HCT116 (cell line): ENCODE data around the gene KCNK13. TPM values are rescaled to one million over a fixed set of nuclear protein-coding genes. Genes with fewer than 3 reads are reported as not detected.

Experiments used
- ATAC-seq: fragments of 200-7000 bp; cut with Tn5 transposase; 2 replicates; pipeline ENCODE4 v1.9.1; 2020; ENCODE audit warnings: mild to moderate bottlenecking, moderate library complexity
- BruUV-seq: library from RNA; stranded (reverse); fragments of 400-500 nt; replicated peaks from 2 replicates; lab custom pipeline; 2021; lab: Mats Ljungman, UMichigan
- CTCF ChIA-PET: fragments of 300-600 bp; sonication (Branson Sonifier 250); formaldehyde crosslinking; loops from one replicate; lab custom pipeline; 2021; ENCODE audit warnings: antibody characterized with exemption; lab: Charles Lee
- POLR2A ChIA-PET: fragments of 300-600, 350-600 bp; sonication (Branson Sonifier 250); formaldehyde crosslinking; loops from one replicate; lab custom pipeline; 2021; ENCODE audit warnings: antibody characterized with exemption; lab: Charles Lee
- RAD21 ChIA-PET, 2 experiments: fragments of 300-600 bp; sonication (Branson Sonifier 250); formaldehyde crosslinking; loops; one replicate each; lab custom pipeline; 2023; ENCODE audit warnings: low total read pairs in 2 of 2; ENCODE audit not compliant: uncharacterized antibody in 2 of 2, unreplicated experiment in 2 of 2, low non-redundant PET in 1 of 2; lab: Charles Lee
- DNase-seq: peaks from one replicate; pipeline ENCODE4 v3.0.0-alpha.2; 2010; ENCODE audit warnings: low read depth, low spot score
- H2AFZ ChIP-seq: fragments of 200-600 bp; shearing (Covaris generic), sonication (generic); 2 replicates; pipeline ENCODE4 v1.6.1; 2017; ENCODE audit warnings: low read depth, mixed run types, mixed read lengths, antibody characterized with exemption, low read length; ENCODE audit not compliant: poor library complexity, severe bottlenecking
- H3K27ac ChIP-seq: 2 replicates; pipeline ENCODE4 v1.5.1; 2012; ENCODE audit warnings: low read depth, low read length
- H3K27me3 ChIP-seq: fragments of 200-600 bp; sonication (generic); 2 replicates; pipeline ENCODE4 v1.6.1; 2016; ENCODE audit warnings: mixed run types, low read length, mixed read lengths; ENCODE audit not compliant: insufficient read depth
- H3K36me3 ChIP-seq, 2 experiments: fragments of 200-500 bp in 1 of 2; fragments of 200-600 bp in 1 of 2; sonication (Bioruptor generic) in 1 of 2; sonication (generic) in 1 of 2; 2 replicates each; pipeline versions ENCODE4 v1.5.1 to v1.6.1; 2014 to 2016; ENCODE audit warnings: low read length in 2 of 2, inconsistent platforms in 1 of 2, mixed read lengths in 1 of 2, mixed run types in 1 of 2; ENCODE audit not compliant: insufficient read depth in 2 of 2, control insufficient read depth in 1 of 2
- H3K4me1 ChIP-seq, 2 experiments: fragments of 200-600 bp in 1 of 2; sonication (generic) in 1 of 2; 2 replicates each; pipeline versions ENCODE4 v1.5.1 to v1.6.1; 2012 to 2017; ENCODE audit warnings: low read length in 2 of 2, inconsistent platforms in 1 of 2, mild to moderate bottlenecking in 1 of 2, mixed read lengths in 1 of 2, mixed run types in 1 of 2, moderate library complexity in 1 of 2; ENCODE audit not compliant: insufficient read depth in 2 of 2, control insufficient read depth in 1 of 2
- H3K4me2 ChIP-seq: fragments of 200-600 bp; sonication (generic); 2 replicates; pipeline ENCODE4 v1.6.1; 2017; ENCODE audit warnings: mixed run types, low read length, mixed read lengths
- H3K4me3 ChIP-seq, 2 experiments: fragments of 200-600 bp in 1 of 2; sonication (generic) in 1 of 2; replicated peaks in 1 of 2; 2 replicates each; pipeline ENCODE4 v1.5.1; 2011 to 2016; ENCODE audit warnings: low read length in 2 of 2, control low read depth in 1 of 2, low read depth in 1 of 2, mild to moderate bottlenecking in 1 of 2, mixed read lengths in 1 of 2, mixed run types in 1 of 2
- H3K79me2 ChIP-seq: fragments of 200-600 bp; sonication (generic); 2 replicates; pipeline ENCODE4 v1.6.1; 2017; ENCODE audit warnings: mild to moderate bottlenecking, mixed run types, low read length, moderate library complexity, mixed read lengths; ENCODE audit not compliant: insufficient read depth
- H3K9ac ChIP-seq: fragments of 200-600 bp; sonication (generic); 2 replicates; pipeline ENCODE4 v1.6.1; 2016; ENCODE audit warnings: low read length, mixed read lengths
- H3K9me2 ChIP-seq: fragments of 200-600 bp; sonication (generic), shearing (Covaris generic); 2 replicates; pipeline ENCODE4 v1.6.1; 2017; ENCODE audit warnings: mixed run types, mild to moderate bottlenecking, moderate library complexity; ENCODE audit not compliant: insufficient read depth
- H3K9me3 ChIP-seq, 2 experiments: fragments of 200-500 bp in 1 of 2; fragments of 200-600 bp in 1 of 2; sonication (Bioruptor generic) in 1 of 2; sonication (generic) in 1 of 2; 2 replicates each; pipeline ENCODE4 v1.6.1; 2014 to 2017; ENCODE audit warnings: low read length in 2 of 2, mixed read lengths in 2 of 2, inconsistent platforms in 1 of 2, low read depth in 1 of 2, mild to moderate bottlenecking in 1 of 2, mixed run types in 1 of 2, moderate library complexity in 1 of 2; ENCODE audit not compliant: control insufficient read depth in 1 of 2, insufficient read depth in 1 of 2
- H4K20me1 ChIP-seq: fragments of 200-600 bp; sonication (generic), shearing (Covaris generic); 2 replicates; pipeline ENCODE4 v1.6.1; 2017; ENCODE audit warnings: mixed run types, mild to moderate bottlenecking, moderate library complexity; ENCODE audit not compliant: insufficient read depth
- CBX3 ChIP-seq: IDR thresholded peaks from 2 replicates; pipeline ENCODE4 v1.6.1; 2012; ENCODE audit warnings: low read depth
- FOSL1 ChIP-seq: IDR thresholded peaks from 2 replicates; pipeline ENCODE4 v1.6.1; 2012; ENCODE audit warnings: low read depth
- POLR2A ChIP-seq: IDR thresholded peaks from 2 replicates; pipeline ENCODE4 v1.7.0; 2011; ENCODE audit warnings: borderline replicate concordance; ENCODE audit not compliant: insufficient read depth, insufficient read length; ENCODE audit errors: extremely low read depth
- POLR2AphosphoS5 ChIP-seq: IDR thresholded peaks from 2 replicates; pipeline ENCODE4 v1.6.1; 2011; ENCODE audit warnings: mild to moderate bottlenecking, low read depth, low read length, moderate library complexity
- RAD21 ChIP-seq: IDR thresholded peaks from 2 replicates; pipeline ENCODE4 v1.6.1; 2012; ENCODE audit warnings: low read depth, mild to moderate bottlenecking
- YY1 ChIP-seq: IDR thresholded peaks from 2 replicates; pipeline ENCODE4 v1.6.1; 2011; ENCODE audit warnings: low read length, low read depth, moderate library complexity, mild to moderate bottlenecking; ENCODE audit not compliant: insufficient replicate concordance; ENCODE audit errors: extremely low read depth
- ZFX ChIP-seq: fragments of 450-650 bp; IDR thresholded peaks from 2 replicates; pipeline ENCODE4 v1.6.1; 2017
- ZNF274 ChIP-seq: fragments of 200-500 bp; sonication (Bioruptor generic); IDR thresholded peaks from 2 replicates; pipeline ENCODE4 v1.6.1; 2014; ENCODE audit warnings: mild to moderate bottlenecking, low read depth, low read length, inconsistent platforms
- intact Hi-C: fragments of 100-400 bp; cut with micrococcal nuclease; formaldehyde crosslinking; loops from 2 replicates; pipeline ENCODE4 v1.10.0; 2022
- total RNA-seq: library from RNA; stranded (reverse); gene quantifications from one replicate; pipeline ENCODE4 v1.2.1, GENCODE V29; 2021; ENCODE audit not compliant: unreplicated experiment
- TF ChIP-seq, protein P1 (sequence below), 3 experiments: fragments of 200-600 bp in 1 of 3; sonication (generic) in 1 of 3; IDR thresholded peaks in 2 of 3; conservative IDR thresholded peaks in 1 of 3; 2 replicates each; pipeline ENCODE4 v1.5.1; 2012 to 2017; ENCODE audit warnings: low read depth in 2 of 3, low read length in 2 of 3, antibody characterized with exemption in 1 of 3, borderline replicate concordance in 1 of 3, control low read depth in 1 of 3, mild to moderate bottlenecking in 1 of 3, mixed read lengths in 1 of 3, mixed run types in 1 of 3, moderate library complexity in 1 of 3; ENCODE audit not compliant: insufficient read depth in 1 of 3
- TF ChIP-seq, protein P2 (sequence below): IDR thresholded peaks from 2 replicates; pipeline ENCODE4 v1.6.1; 2012
- TF ChIP-seq, protein P3 (sequence below): IDR thresholded peaks from 2 replicates; pipeline ENCODE4 v1.6.1; 2011; ENCODE audit warnings: mild to moderate bottlenecking, low read length, moderate library complexity; ENCODE audit not compliant: insufficient replicate concordance; ENCODE audit errors: extremely low read depth
- TF ChIP-seq, protein P4 (sequence below): IDR thresholded peaks from 2 replicates; pipeline ENCODE4 v1.6.1; 2012; ENCODE audit warnings: low read depth

Gene KCNK13
- total RNA-seq, 1 experiment from 2014 or later: 2.2 TPM

DNA sequence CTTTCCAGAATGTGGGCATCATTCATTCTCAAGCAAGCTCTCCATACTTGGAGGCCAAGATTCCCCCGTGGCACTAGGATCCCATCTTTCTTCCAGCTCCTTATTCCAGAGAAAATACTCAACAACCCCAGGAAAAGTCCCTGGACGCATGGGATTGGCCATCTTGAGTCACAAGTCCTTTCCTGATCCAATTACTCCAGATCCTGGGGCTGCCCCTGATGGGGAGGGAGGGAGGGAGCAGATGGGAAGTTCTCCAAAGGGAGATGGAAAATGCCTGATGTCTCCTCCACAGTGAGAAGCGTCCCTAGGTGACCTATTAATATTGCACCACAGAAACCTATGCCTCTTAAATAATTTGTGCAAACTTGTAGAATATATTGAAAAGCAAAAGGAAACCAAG, 12.4 kb upstream of the KCNK13 start:
- ChIA-PET CTCF (no interaction called here), RAD21 (no interaction called here), POLR2A (interaction anchor here (0.6 kb wide), 1 partner anchor 1638 kb away, joined by 3 read pairs; no protein-coding TSS in a partner anchor)
- no peak overlapping the region for H2AFZ ChIP-seq
- H3K9ac ChIP-seq: no peak overlapping the region
- H3K4me1 ChIP-seq: no peaks in the 10 kb centered on the region
- H3K36me3 ChIP-seq: no peaks in the 10 kb centered on the region
- no peaks in the 10 kb centered on the region for H3K9me2 ChIP-seq
- no TSS peak for BruUV-seq
- no peaks in the 10 kb centered on the region for H4K20me1 ChIP-seq
- H3K27ac ChIP-seq: no peak overlapping the region
- 0 out of 2 replicates have a peak, but pooled peaks cover 6% of the 10 kb centered on the region for H3K27me3 ChIP-seq
- H3K4me3 ChIP-seq: no peak overlapping the region
- intact Hi-C loops: no loop called here
- H3K79me2 ChIP-seq: no peaks in the 10 kb centered on the region
- ATAC-seq: no peak
- no peaks in the 10 kb centered on the region for H3K9me3 ChIP-seq
- no peak for DNase-seq
- no peak for TF ChIP-seq YY1
- TF ChIP-seq POLR2A: no peak
- no peak for TF ChIP-seq RAD21
- TF ChIP-seq POLR2AphosphoS5: no peak
- TF ChIP-seq ZNF274: no peak
- TF ChIP-seq, protein P1, sequence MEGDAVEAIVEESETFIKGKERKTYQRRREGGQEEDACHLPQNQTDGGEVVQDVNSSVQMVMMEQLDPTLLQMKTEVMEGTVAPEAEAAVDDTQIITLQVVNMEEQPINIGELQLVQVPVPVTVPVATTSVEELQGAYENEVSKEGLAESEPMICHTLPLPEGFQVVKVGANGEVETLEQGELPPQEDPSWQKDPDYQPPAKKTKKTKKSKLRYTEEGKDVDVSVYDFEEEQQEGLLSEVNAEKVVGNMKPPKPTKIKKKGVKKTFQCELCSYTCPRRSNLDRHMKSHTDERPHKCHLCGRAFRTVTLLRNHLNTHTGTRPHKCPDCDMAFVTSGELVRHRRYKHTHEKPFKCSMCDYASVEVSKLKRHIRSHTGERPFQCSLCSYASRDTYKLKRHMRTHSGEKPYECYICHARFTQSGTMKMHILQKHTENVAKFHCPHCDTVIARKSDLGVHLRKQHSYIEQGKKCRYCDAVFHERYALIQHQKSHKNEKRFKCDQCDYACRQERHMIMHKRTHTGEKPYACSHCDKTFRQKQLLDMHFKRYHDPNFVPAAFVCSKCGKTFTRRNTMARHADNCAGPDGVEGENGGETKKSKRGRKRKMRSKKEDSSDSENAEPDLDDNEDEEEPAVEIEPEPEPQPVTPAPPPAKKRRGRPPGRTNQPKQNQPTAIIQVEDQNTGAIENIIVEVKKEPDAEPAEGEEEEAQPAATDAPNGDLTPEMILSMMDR (IDR thresholded peaks at IDR 0.05 in 2 of 3, conservative IDR thresholded peaks at IDR 0.05 in 1 of 3; ENCODE audit: borderline replicate concordance in 1 of 3, insufficient read depth in 1 of 3, low read depth in 2 of 3, low read length in 2 of 3): no peak
- no peak overlapping the region for H3K4me2 ChIP-seq

DNA sequence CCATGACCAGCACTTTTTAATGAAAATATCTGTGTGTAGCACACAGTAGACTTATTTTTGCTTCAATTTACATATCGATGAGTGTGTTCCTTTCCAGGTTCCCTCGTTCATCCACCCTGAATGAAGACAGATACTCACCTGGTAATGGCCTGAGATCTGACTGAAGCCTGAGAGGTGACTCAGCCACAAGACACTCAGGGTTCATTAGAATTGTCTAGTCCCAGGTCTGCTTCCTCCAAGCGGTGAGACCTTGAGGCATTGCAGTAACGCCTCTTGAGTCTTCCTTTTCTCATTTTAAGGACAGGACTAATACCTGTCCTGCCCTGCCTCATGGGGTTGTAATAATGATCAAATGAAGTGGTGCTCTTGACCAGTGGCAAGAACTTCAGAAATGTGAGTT, 11.5 kb upstream of the KCNK13 start:
- Histone ChIP-seq H3K9me2 (no peaks in the 10 kb centered on the region), H3K4me1 (no peaks in the 10 kb centered on the region), H3K4me3 (no peak overlapping the region), H3K27me3 (0 out of 2 replicates have a peak, but pooled peaks cover 6% of the 10 kb centered on the region), H4K20me1 (no peaks in the 10 kb centered on the region), H3K9ac (no peak overlapping the region), H2AFZ (no peak overlapping the region), H3K4me2 (no peak overlapping the region), H3K9me3 (no peaks in the 10 kb centered on the region), H3K79me2 (no peaks in the 10 kb centered on the region), H3K27ac (no peak overlapping the region), H3K36me3 (no peaks in the 10 kb centered on the region)
- RAD21 ChIA-PET: no interaction called here
- ATAC-seq: no peak
- BruUV-seq: no TSS peak
- no peak for DNase-seq
- CTCF ChIA-PET: no interaction called here
- intact Hi-C loops: no loop called here
- POLR2A ChIA-PET: interaction anchor here (0.6 kb wide), 1 partner anchor 1639 kb away, joined by 3 read pairs; no protein-coding TSS in a partner anchor
- TF ChIP-seq, protein P2, sequence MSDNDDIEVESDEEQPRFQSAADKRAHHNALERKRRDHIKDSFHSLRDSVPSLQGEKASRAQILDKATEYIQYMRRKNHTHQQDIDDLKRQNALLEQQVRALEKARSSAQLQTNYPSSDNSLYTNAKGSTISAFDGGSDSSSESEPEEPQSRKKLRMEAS: no peak
- no peak for TF ChIP-seq FOSL1
- TF ChIP-seq RAD21: no peak
- TF ChIP-seq, protein P3, sequence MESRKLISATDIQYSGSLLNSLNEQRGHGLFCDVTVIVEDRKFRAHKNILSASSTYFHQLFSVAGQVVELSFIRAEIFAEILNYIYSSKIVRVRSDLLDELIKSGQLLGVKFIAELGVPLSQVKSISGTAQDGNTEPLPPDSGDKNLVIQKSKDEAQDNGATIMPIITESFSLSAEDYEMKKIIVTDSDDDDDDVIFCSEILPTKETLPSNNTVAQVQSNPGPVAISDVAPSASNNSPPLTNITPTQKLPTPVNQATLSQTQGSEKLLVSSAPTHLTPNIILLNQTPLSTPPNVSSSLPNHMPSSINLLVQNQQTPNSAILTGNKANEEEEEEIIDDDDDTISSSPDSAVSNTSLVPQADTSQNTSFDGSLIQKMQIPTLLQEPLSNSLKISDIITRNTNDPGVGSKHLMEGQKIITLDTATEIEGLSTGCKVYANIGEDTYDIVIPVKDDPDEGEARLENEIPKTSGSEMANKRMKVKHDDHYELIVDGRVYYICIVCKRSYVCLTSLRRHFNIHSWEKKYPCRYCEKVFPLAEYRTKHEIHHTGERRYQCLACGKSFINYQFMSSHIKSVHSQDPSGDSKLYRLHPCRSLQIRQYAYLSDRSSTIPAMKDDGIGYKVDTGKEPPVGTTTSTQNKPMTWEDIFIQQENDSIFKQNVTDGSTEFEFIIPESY: no peak
- no peak for TF ChIP-seq ZNF274
- no peak for TF ChIP-seq CBX3
- TF ChIP-seq ZFX: no peak
- TF ChIP-seq, protein P4, sequence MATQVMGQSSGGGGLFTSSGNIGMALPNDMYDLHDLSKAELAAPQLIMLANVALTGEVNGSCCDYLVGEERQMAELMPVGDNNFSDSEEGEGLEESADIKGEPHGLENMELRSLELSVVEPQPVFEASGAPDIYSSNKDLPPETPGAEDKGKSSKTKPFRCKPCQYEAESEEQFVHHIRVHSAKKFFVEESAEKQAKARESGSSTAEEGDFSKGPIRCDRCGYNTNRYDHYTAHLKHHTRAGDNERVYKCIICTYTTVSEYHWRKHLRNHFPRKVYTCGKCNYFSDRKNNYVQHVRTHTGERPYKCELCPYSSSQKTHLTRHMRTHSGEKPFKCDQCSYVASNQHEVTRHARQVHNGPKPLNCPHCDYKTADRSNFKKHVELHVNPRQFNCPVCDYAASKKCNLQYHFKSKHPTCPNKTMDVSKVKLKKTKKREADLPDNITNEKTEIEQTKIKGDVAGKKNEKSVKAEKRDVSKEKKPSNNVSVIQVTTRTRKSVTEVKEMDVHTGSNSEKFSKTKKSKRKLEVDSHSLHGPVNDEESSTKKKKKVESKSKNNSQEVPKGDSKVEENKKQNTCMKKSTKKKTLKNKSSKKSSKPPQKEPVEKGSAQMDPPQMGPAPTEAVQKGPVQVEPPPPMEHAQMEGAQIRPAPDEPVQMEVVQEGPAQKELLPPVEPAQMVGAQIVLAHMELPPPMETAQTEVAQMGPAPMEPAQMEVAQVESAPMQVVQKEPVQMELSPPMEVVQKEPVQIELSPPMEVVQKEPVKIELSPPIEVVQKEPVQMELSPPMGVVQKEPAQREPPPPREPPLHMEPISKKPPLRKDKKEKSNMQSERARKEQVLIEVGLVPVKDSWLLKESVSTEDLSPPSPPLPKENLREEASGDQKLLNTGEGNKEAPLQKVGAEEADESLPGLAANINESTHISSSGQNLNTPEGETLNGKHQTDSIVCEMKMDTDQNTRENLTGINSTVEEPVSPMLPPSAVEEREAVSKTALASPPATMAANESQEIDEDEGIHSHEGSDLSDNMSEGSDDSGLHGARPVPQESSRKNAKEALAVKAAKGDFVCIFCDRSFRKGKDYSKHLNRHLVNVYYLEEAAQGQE: no peak
